HG02571 (cell line): ENCODE measurements around the gene PFDN1.
"Not testable (repeated sequence)": the region's sequence is repeated elsewhere in the genome, so short reads cannot be mapped to it uniquely, and the experiment has no call there.

Experiments used
- ATAC-seq: cut with Tn5 transposase; IDR thresholded peaks from one replicate; pipeline ENCODE4 v1.9.1; 2021; ENCODE audit warnings: mild to moderate bottlenecking, moderate library complexity; ENCODE audit not compliant: unreplicated experiment

PFDN1 gene

DNA sequence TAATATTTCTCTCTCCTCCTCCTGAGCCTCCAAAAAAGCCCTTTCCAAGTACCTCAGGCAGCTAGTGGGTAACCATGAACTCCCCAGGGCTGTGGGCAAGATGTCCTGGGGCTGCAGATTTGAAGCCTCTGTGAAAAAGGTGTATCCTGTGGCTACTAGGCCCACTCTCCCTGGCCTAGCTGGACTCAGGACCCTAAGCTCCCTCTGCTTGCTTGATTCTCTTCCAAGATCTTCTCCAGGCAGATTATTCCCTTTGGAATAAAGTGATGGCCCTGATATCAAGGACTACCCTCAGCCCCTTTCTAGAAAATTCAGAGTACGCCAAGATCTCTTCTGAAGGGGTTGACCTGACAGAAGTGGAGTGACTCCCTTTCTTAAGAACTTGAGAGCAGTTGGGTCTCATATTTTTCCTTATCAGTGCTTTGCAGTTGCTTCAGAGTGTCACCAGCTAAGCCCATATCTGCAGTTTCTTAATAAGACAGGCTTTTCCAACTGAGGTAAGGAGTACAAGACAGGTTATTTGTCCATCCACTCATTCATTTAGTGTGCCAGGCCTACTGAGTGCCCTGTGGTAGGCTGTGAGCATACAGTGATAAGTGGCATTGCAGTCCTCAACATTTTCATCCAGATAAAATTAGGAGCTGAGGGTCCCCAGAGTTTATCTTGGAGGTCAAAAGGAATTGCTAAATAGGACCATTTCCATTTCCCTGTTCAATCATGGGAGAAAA lies 85.4 kb downstream of the PFDN1 start:
- ATAC-seq, result no peak

DNA sequence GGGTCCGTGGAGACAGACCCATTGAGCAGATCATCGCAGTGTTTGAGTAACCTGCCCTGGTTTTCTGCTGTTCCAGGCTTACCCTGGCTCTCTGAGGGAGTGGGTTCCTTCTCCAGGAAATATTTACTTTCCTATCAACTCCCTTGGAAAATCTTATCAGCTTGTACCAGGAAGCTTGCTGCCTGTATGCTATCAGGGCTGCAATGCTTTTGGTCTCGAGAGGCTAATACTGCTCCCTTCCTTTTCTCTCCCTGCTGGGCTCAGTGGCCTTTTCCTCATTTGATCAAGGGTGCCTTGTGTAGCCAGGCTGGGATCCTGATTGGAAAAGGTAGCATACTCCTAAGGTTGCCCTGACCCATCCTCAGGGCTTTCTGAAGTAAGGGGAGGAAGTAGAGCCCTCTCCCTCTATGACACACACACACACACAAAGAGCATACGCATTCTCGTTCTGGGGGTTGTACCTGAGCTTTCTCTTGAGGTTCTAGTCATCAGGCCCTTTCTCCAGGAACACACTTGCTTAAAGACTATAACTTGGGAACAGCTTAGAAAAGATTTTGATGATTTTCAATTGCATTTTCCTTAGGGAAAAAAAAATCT lies 86.3 kb downstream of the PFDN1 start:
- no peak for ATAC-seq

DNA sequence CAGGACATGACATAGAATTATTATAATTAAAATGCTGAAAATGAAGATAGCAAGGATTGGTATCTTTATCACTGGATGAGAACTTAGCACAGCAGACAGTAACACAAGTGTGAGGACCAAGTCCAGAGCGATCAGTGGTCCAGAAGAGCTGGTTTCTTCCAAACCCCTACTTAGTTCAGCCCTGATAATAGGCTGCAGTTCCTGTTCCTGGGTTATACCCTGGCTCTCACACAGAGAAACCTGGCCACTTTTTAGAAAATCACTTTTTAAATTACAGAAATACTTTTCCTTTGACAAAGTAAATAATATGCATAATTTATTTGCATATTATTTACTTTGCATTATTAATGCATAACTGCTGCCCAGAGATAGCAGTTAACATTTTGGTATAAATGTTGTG lies 87.6 kb downstream of the PFDN1 start:
- ATAC-seq, result no peak

DNA sequence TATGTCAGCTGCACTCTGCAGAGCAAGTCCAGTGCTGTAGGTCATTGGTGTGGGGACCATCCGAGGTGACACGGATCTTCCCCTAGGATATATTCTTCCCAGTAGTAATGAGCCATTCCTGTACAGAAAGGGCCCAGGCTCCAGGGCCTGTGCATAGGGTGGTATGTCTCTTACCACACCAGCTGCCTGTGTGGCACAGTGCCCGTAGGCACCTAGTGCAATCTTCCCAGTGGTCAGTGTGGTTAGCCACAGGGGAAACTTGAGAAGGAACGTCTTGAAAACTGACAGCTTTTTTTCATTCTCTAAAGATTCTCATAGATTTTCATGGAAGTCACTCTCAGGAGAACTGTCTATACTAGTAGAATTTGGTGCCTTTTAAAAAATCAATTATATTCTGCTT lies 88.1 kb downstream of the PFDN1 start:
- ATAC-seq, result no peak

DNA sequence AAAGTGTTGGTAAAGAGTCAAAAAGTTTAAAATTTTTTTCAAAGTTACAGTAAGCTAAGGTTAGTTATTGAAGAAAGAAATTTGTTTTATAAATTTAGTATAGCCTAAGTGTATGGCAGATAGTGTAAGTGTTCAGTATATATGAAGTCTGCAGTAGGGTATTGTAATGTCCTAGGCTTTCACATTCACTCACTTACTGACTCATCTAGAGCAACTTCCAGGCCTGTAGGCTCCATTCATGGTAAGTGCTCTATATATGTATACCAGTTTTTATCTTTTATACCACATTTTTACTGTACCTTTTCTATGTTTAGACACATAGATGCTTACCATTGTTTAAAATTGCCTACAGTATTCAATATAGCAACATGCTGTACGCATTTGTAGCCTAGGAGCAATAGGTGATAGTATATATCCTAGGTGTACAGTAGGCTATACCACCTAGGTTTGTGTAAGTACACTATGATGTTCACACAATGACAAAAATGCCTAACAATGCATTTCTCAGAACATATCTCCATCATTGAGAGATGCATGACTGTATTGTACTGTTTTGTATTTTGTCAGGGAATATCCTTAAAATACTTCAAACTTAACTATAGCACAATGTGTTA lies 89.4 kb downstream of the PFDN1 start:
- no peak for ATAC-seq

DNA sequence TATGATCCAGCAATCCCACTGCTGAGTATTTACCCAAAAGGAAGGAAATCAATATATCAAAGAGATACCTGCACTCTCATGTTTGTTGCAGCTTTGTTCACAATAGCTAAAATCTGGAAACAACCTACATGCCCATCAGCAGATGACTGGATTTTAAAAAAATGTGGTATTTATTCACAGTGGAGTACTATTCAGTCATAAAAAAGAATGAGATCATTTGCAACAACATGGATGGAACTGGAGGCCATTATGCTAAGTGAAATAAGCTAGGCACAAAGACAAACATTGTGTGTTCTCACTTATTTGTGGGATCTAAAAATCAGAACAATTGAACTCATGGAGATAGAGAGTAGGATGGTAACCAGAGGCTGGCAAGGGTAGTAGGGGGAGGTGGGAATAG lies 94.8 kb downstream of the PFDN1 start:
- no peak for ATAC-seq

DNA sequence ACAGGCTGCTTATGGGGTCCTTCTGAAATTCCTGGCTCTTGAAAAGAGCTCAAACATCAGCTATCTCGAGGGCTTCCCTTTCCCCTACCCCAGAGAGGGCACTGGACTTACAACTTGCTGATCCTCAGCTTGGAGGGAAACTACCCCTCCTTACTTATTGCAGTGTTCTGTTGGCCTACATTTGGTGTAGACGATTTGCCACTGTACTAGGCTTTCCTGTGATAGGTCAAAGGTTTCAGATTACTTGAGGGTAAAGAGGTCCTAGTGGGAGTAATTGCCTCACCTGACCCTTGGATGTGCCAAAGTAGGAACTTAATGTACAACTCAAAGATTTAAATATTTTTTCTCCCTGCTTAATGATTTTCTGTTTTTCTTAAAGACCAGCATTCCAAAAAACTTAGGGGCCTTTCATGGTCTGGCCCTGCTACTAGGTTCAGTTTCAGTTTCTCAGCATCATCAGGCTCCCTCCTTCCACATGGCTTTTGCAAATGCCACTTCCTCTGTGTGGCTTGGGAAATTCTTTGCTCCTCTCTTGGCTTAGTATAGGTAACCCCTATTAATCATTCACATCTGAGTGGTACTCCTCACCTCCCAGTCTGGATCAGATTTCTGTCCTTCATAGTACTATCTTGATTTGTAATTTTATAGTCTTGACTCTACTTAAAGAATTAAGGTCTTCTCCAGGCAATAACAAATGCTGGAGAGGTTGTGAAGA lies 95.5 kb downstream of the PFDN1 start:
- ATAC-seq, result no peak

DNA sequence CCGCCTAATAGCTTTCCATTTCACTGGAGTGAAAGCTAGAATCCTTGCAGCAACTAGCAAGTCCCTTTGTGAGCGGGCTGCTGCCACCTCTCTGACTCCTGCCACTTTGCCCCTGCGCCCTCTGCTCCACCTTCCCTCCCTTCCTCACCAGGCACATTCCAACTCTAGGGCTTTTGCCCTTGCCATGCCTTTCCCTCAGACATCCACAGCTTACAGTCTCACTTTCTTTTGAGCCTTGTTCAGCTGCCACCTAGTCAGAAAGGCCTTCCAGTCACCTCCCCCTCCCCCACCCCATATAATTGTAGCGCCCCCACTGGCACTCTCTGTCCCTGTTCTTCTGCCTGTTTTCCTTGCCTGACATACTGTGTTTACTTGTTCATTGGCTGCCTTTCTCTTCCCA lies 96.9 kb downstream of the PFDN1 start:
- no peak for ATAC-seq

DNA sequence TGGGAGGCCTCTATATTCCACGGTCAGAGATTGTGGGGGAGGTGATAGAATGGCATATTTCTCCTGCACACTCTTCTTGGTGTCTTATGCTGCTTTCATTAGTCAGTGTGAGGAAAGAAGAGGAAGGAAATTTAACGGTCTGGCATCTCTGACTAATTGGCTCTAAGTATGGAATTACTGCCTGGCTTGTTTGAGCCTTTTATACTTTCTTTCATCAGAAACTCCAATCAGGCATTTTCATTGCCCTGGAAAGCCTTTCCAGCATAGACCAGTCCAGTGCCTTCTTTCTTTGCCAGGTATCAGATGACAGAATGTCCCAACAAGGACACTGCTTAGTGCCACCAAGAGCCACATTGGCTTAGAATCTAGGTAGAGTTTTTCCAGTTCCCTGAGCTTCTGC lies 97.7 kb downstream of the PFDN1 start:
- ATAC-seq, result no peak

DNA sequence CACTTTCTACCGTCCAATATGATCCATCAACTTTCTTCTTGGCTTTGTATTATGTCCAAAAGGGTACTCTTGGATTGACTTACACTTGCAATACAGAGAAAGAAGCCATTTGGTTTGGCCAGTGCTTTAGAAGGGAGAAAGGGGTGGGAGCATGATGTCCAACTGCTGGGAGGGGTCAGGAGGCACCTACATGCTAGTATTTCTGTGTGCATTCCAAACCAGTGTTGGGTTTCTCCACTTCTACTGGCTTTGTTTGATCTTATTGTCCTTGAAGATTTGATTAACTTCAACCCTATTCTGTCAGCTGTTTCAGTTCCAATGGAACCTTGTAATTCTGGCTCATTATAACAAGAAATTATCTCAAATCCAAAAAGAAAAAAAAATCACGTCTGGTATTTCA lies 100.3 kb downstream of the PFDN1 start:
- no peak for ATAC-seq

DNA sequence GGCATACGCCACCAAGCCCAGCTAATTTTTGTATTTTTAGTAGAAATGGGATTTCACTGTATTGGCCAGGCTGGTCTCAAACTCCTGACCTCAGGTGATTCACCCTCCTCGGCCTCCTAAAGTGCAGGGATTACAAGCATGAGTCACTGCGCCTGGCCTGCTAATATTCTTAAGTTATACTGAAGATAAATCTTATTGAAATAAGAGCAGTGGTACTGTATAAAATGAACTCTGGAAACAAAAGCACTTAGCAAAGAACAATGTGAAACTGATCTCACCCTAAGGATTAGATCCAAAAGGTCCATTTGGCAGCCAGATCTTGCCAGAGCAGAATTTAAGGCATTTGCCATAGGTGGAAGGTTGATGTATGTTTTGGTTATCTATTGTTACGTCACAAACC lies 100.8 kb downstream of the PFDN1 start:
- ATAC-seq, result no peak

DNA sequence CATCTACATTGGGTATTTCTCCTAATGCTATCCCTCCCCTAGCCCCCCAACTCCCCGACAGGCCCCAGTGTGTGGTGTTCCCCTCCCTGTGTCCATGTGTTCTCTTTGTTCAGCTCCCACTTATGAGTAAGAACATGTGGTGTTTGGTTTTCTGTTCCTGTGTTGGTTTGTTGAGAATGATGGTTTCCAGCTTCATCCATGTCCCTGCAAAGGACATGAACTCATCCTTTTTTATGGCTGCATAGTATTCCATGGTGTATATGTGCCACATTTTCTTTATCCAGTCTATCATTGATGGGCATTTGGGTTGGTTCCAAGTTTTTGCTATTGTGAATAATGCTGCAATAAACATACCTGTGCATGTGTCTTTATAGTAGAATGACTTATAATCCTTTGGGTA lies 104.0 kb downstream of the PFDN1 start:
- not testable (repeated sequence) for ATAC-seq

DNA sequence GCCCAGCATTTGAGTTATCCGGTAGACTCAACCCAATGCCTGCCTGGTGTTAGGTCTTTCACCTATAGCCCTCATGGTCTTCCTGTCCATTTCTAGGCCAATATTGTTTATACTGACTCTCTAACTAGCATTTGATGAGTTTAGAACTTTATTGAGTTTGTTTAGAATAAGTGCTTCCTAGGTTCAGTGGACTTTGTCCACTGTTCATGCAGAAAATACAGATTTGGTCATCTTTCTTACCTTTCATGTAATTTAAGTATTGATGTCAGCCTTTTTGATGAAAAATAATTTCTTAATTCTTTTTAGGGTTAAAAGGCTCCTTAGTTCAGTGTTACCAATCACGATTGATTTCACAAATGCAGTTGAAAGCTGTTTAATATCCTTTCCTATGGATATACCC lies 105.9 kb downstream of the PFDN1 start:
- no peak for ATAC-seq

DNA sequence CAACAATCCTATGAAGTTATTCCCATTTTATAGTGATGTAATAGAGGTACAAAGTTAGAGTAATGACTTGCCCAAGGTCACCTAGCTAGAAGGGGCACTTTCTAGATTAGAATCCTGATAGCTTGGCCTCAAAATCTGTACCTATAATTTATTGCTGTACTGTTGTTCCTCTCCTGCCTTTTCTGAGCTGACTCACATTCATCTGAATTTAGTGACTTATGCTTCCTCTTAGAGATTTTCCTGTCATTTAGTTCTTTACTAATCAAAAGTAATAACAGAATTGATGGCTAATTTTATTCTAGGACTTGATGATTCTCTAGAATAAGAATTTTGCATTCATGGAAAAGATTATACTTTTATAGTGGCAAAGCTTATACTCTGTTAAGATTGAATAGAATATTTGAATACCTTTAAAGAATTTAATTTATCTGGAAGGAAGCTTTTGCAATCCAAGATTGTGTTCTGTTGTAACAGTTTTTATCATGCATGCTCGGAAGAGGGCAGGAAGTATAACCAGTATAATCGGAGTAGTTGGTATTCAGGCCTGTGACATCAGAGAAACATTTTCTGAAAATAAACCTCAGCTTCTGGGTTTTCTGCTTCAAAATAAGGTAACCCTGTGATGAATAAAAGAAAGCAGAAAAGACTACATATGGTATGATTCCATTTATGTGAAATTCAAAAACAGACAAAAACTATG lies 106.6 kb downstream of the PFDN1 start:
- ATAC-seq, result no peak
